Endometrial microvascular endothelial cells (primary cell): ENCODE data around the gene EN2. TPM values are rescaled to one million over a fixed set of nuclear protein-coding genes. Genes with fewer than 3 reads are reported as not detected.

ENCODE experiments used
- in situ Hi-C: cut with HindIII; loops from 2 replicates; pipeline ENCODE4 v1.10.0; 2017; ENCODE audit warnings: low sequenced_read_pairs, low pct_unique_long_range_greater_than_20kb; ENCODE audit errors: inconsistent ontology term
- total RNA-seq: library from RNA; depleted of rRNA; stranded (reverse); fragments of >200 nt; gene quantifications from one replicate; pipeline ENCODE4 v1.2.3, GENCODE V29; 2015; ENCODE audit errors: inconsistent ontology term

Gene EN2
- total RNA-seq, 1 donor from 2014 or later = not detected

- in situ Hi-C loops = no loop called here
Observed at GRCh38 chr7:155494551-155494950, 36.6 kb downstream of the EN2 start.

- in situ Hi-C loops = no loop called here
Observed at GRCh38 chr7:155495440-155496248, 37.7 kb downstream of the EN2 start.

GRCh38 chr7:155496267-155497005 is 38.5 kb downstream of the EN2 start:
- in situ Hi-C loops = no loop called here

- in situ Hi-C loops = no loop called here
Observed at GRCh38 chr7:155497149-155497901, 39.4 kb downstream of the EN2 start.

- in situ Hi-C loops = no loop called here
Observed at GRCh38 chr7:155505422-155505793, 47.5 kb downstream of the EN2 start.

- in situ Hi-C loops = no loop called here
Observed at GRCh38 chr7:155506854-155507337, 49.0 kb downstream of the EN2 start.

- in situ Hi-C loops = no loop called here
Observed at GRCh38 chr7:155507576-155507975, 49.6 kb downstream of the EN2 start.

- in situ Hi-C loops = no loop called here
Observed at GRCh38 chr7:155508376-155509358, 50.7 kb downstream of the EN2 start.

GRCh38 chr7:155509359-155509724 is 51.4 kb downstream of the EN2 start:
- in situ Hi-C loops = no loop called here

GRCh38 chr7:155509725-155510551 is 52.0 kb downstream of the EN2 start:
- in situ Hi-C loops = no loop called here

GRCh38 chr7:155510975-155511701 is 53.2 kb downstream of the EN2 start:
- in situ Hi-C loops = no loop called here

- in situ Hi-C loops = no loop called here
Observed at GRCh38 chr7:155511702-155511996, 53.7 kb downstream of the EN2 start.

- in situ Hi-C loops = no loop called here
Observed at GRCh38 chr7:155512246-155512887, 54.4 kb downstream of the EN2 start.

- in situ Hi-C loops = no loop called here
Observed at GRCh38 chr7:155513543-155514285, 55.8 kb downstream of the EN2 start.

- in situ Hi-C loops = no loop called here
Observed at GRCh38 chr7:155514296-155514695, 56.4 kb downstream of the EN2 start.
